Stimulated activated CD8-positive, alpha-beta memory T cell treated with anti-CD3 and anti-CD28 coated beads, Interleukin-4, amount 100 ng/mL, for 1 hour (primary cell): ENCODE measurements around the gene OXNAD1.
A peak's percentile ranks its signal among the peaks of the same experiment; 100 is the strongest.

Experiments
- DNase-seq, 2 donors: peaks; one replicate each; pipeline ENCODE4 v3.0.0-alpha.2; 2020; ENCODE audit warnings: low read depth in 2 of 2, low spot score in 1 of 2

OXNAD1 gene, protein sequence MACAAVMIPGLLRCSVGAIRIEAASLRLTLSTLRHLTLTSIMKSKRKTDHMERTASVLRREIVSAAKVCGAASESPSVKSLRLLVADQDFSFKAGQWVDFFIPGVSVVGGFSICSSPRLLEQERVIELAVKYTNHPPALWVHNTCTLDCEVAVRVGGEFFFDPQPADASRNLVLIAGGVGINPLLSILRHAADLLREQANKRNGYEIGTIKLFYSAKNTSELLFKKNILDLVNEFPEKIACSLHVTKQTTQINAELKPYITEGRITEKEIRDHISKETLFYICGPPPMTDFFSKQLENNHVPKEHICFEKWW

DNA sequence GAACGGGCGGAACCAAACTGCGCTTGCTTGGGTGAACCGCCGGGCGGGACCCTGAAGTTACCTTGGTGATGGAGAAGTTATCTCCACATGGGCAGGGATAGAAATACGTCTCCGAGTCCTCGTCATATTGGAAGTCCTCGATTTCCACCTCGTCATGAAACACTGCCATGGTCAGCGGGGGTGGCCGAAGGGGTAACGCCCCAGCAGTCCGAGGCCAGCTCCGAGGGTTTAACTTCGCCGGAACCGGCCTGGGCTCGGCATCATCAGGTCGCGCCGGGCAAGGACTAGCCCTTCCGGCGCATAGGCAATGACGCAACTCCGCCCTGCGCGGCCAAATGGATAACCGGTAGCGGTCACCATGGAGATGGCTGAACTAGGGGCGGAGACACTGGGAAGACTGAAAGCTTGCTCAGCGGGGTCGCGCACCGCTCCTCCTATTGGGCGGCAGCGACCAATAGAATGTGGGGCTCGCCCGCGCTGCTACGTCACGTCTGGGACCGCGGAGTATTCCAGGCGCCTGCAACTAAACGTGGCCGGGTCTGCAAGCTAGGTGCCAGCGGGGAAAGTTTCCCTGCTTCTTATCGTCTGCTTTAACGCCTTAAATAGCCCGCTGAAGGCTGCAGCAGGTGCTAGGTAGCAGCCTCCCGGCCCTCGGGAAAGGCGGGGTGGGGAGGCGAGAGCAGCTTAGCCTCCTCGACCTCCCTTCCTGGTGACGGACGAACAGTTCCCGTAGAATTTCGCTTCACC, at the start of gene OXNAD1, which contains the start of gene DPH3:
Gene OXNAD1, plus strand, starts transcription at position 505 of the 747 bp plus-strand sequence. CDS start 5,741 bp downstream, outside the sequence.
Gene DPH3, minus strand, starts transcription at position 236 of the 747 bp plus-strand sequence. Its CDS starts 67 bp downstream, at position 169.
- DNase-seq, result peak; percentile 98 to 99

DNA sequence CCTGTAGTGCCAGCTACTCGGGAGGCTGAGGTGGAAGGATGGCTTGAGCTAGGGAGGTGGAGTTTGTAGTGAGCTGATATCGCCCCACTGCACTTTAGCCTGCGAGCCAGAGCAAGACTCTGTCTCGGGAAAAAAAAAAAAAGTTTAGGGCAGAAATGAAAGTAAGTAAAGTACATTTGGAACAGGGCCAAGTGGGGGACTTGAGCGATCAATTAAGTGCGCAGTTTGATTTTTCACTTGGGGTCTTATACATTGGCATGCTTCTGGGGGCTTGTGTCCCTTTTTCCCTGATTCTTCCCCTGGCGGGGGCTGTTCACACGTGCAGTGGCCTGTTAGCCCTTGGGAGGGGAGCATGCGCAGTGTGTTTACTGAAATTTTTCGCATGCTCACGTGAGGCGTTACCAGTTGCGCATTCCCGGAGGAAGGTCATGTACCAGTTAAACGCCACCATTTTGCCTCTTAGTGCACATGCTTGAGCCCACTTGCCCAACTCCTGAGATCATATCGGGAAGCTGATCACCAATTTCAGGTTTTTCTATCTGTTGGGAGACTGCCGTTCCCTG, 48.6 kb upstream of the OXNAD1 start:
- no peak for DNase-seq

DNA sequence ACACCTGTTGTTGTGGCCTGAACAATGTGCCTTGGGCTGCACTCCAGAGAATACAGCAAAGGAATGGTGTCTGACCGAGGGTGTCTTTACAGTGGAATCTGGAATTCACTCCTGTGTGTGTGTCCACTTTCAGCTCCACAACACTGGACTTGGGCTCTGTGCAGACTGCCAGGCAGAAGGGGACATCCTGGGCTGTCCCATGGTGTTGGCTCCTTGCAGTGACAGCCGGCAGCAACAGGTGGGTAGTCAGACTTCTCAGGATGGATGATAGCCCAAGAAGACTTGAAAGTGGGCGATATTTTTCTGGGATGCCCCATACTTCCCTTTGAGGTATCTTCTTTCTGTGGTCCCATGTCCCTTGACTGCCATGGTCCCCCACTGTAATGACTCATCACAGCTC, 45.2 kb upstream of the OXNAD1 start:
- no peak for DNase-seq

DNA sequence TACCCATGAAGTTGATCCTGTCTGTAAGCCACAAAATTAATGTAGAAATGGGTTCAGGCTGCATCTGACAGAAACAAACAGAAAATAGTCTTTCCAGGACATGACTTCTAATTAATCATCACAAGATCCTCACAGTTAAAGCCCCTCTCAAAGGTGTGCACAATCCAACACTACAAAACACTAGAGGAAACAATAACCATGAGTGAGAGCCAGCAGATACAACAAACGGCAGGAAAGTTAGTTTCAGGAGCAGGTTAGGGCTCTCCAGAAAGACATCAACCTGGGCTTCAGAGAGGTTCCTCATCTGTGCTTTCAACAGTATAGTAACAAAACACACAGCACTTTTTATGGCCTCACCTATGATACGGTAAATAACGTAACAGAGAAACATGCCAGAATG, 43.0 kb upstream of the OXNAD1 start:
- no peak for DNase-seq

DNA sequence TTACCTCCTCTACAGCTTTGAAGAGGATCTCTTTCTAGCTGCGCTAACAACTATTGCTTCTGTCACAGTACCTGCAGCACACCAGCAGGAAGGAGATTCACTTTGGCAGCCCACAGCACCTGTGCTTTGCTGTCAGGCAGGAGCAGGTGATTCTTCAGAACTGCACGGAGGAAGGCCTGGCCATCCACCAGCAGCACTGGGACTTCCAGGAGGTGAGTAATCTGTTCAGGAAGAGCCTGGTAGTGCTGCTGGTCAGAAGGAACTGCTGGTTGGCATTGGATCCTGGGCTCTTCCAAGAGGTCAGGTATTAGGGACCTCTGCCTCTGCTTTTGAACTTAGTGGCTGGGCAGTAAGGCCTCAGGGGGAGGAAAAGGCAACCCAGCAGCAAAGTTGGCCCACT, 42.5 kb upstream of the OXNAD1 start:
- no peak for DNase-seq

DNA sequence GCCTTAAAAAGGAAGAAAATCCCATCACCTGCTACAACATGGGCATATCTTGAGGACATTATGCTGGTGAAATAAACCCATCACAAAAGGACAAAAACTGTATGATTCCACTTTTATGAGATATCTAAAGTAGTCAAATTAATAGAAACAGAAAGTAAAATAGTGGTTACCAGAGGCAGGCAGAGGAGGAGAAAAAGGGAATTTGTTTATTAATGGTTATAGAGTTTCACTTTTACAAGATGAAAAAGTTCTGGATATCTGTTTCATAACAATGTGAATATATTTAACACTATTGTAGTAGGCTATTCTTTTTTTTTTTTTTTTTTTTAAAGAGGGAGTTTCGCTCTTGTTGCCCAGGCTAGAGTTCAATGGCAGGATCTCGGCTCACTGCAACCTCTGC, 40.7 kb upstream of the OXNAD1 start:
- DNase-seq, result no peak

DNA sequence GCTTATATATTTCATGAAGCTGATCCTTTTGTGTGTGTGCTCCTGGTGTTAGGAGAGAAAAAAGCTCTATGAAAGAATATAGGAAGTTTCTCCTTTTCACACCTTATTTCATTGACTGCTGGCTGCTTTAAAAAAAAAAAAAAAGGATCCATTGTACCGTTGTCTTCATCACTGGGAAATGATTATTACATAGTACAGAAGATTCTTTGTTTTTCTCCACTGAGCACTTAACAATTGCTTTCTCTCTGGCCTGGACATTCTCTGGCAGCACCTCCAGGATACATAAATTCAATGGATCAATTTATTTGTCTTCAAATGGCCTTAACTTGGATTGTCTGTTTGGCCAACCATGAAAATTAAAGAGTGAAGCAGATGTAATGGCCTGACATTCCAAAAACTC, 37.4 kb upstream of the OXNAD1 start:
- DNase-seq, result no peak

DNA sequence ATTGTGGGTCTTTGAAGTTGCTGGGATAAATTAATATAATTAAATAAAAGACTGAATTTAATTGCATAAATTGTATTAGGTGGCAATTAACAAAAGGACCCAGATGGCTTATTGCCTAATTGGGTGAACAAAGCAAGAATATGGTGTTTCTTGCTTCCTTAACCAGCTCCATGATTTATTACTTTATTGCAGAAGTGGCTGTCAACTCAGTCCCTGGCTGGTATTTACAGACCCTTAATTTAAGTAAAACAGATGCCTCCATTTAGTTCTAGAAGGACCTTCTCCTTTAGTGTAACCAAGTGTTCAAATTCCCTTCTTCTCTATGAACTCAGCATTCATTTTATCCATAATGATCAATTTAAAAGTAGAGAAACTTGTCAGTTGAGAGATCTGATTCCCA, 35.3 kb upstream of the OXNAD1 start:
- DNase-seq, result no peak

DNA sequence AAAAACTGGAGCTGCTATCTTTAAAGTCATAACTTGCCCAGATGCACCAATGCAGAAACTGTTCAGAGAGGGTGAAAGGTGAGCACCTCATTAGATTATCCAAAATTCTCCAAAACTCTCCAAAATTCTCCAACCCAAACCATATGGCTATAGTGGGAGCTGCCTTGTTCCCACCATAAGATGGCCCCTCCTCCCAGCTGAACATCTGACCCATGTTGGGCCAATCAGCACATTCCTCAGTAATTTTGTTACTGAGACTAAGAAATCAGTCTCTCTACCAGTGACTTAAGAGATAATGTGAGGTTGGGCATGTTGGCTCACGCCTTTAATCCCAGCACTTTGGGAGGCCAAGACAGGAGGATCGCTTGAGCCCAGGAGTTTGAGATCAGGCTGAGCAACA, 33.0 kb upstream of the OXNAD1 start:
- DNase-seq, result no peak

DNA sequence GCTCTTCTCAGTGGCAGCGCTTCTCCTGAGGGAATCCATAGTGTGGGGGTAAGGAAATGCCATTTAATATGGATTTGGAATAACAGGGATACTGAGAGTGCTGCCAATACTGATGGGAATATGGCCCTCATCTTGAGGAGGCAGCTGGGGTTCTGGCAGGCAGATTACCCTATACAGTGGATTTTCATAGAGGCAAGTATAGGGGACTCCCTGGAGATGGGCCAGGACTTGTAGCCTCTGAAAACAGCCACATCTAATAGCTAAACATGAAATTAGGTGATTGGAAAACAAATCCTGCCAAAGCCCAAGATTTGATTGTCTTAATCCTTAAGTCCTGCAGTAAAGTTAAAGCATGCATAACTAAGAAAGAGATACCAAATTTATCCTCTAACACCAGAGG, 31.2 kb upstream of the OXNAD1 start:
- DNase-seq, result no peak

DNA sequence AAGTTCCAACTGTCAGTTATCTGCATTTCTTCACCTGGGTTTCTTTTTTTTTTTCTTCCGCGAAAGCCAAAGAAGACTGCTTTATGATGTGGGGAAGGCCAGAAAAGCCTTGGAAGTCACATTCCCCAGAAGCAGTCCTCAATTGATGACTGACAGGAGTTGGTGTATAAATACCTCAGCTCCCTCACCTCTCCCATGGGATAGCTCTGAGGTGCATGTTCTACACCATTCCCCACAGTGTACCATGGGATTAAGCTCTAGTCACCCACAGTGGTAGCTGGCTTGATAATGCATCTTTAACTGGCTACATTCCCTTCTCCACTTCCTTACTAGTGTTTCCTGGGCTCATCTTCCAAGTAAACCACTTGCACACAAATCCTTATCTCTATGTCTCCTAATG, 30.7 kb upstream of the OXNAD1 start:
- no peak for DNase-seq

DNA sequence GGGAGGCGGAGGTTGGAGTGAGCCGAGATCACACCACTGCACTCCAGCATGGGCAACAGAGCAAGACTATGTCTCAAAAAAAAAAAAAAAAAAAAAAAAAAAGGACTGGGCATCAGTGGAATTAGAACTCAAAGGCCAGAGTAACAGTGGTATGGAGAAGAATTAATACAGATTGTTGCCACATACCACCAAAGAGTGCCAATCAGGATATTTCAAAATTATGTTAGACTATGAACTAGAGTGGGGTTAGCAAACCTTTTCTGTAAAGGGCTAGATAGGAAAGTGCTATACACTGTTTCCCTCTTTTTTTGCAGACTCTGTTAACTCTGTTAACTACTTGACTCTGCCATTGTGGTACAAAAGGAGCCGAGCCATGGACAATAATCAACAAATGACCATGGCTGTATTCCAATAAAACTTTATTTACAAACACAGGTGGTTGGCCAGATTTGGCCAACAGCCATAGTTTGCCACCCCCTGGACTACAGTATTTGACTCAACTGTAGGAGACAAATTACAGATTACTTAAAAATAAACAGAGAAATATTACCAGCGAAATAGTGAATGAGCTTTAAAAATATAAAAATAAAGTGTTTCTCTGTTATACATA, 28.9 kb upstream of the OXNAD1 start:
- no peak for DNase-seq

DNA sequence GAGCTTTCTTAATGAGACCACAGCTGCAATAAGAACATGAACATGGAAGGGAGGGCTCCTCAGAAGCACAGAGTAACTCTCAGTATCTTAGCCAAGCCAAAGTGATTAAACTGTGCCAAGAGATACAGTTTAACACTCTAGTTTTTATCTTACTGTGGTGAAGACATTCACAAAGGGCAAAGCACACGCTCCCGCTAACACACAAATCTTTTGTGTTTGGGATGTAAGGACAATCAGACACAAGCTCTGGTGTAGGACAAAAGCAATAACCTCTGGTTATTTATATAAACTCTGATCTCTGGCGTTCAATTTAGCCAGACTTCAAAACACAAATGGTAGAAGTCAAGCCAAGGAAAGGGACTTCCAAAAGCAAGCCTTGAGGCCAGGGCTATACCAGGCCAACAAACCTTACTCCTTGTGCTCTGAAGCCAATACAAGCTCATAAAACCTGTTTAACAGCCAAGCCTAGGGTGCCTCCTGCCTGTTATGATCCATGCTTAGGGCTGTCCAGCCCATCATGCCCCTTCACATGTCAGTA, 28.1 kb upstream of the OXNAD1 start:
- DNase-seq, result no peak

DNA sequence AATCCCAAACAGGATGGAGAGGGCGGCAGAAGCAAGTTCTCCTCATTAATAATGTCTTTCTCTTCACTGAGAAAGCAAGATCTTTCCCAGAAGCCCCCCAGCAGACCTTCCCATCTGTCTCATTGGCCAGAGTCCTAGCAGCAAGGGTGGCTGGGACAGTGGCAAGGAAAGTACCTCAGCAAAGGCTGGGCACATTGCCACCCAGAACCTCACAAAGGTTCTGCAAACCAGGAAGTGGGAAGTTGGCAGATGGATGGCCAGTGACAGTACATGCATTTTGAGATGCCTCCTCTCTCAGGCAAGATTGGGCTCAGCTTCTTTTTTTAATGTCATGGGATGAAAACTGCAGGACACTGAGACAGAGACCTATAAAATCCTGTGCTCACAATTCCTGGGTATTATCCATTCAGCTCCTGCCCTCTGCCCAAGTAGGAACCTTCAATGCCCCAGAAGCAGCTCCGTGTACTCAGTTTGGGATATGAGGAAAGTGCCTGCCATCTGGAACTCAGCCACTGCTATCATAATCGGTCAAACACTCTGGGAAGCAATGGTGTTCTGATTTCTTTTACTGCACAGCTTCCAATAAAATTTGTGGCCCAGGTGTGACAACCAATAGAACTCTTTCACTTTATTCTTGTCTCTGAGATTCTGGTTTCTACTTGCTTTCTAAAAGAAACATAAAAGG, 25.8 kb upstream of the OXNAD1 start:
- no peak for DNase-seq

DNA sequence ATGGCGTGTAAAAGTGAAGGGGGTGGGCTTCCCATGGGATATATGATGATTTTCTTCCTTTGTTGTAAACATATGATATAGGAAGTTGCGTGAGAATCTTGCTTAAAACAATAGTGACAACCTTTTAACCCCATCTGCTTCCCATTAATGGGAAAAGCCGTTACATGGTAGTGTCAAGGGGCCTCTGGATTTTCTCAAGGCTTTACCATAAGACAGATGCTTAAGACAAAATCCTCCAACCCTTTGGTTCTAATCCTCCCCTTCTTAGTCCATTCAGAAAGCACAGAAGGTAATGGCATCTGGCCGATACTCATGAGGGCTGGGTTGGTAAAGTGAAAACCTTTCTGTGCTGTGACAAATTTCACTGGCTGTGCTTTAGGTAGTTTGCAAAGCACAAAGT, 25.2 kb upstream of the OXNAD1 start:
- no peak for DNase-seq

DNA sequence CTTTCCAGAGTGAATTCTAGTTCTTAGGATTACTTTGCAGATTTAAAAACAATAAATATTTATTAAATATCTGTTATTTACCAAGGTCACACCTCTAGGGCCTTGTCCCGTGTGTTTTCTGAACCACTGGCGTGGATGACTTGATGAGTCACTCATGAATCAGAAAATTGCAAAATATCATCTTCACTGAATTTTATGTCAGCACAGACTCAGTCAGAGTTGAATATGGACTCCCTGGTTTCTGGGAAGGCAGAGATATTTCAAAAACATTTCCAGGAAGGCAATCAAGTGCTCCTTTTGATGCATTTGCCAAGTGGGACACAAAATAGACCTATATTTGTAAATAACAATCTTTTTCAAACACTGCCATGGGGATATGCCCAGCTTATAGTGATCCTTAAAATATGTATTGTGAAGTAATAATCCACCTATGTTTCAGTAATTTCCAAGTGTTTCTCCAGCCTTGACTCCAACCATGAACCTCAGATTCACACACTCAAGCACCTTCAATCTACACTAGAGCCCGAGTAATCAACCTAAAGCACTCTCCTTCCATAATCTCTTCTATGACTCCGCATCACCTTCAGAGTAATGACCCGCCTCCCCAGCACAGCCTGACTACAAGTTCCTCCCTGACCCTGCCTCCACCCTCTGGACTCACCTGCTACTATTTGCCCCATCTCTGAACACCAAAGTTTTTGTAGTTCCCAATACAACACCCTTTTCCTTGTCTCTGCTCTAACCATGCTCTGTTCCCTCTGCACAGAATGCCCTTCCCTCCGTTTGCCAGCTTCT, 24.6 kb upstream of the OXNAD1 start:
- no peak for DNase-seq

DNA sequence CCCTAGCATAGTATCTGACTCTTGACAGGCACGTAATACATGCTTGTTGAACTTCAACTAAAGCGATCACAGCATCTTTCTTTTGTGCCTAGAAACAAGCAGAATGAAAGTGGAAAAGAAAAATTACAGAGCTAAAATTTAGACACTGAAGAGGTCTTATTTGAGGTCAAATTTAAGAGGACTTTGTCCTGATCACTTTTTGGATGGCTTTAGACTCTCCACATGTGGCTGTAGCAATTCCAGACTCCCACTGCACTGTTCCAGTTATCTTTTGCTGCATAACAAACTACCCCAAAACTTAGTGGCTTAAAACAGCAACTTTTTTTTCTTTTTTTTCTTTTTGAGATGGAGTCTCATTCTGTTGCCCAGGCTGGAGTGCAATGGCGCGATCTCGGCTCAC, 23.8 kb upstream of the OXNAD1 start:
- no peak for DNase-seq

DNA sequence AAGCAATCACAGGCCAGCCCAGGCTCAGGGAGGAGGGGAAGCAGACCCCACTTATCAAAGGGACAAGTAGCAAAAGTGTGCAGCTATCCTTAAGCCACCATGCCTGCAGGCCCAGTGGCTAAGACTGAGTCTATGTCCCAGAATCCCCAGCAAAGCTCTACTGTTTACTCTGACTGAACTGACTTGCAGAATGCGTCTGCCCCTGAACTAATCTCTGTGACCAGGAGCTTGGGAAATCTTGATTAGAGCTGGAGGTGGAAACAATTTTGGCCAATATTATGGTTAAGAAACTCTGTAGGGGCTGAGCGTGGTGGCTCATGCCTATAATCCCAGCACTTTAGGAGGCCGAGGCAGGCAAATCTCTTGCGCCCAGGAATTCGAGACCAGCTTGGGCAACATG, 22.8 kb upstream of the OXNAD1 start:
- DNase-seq, result no peak

DNA sequence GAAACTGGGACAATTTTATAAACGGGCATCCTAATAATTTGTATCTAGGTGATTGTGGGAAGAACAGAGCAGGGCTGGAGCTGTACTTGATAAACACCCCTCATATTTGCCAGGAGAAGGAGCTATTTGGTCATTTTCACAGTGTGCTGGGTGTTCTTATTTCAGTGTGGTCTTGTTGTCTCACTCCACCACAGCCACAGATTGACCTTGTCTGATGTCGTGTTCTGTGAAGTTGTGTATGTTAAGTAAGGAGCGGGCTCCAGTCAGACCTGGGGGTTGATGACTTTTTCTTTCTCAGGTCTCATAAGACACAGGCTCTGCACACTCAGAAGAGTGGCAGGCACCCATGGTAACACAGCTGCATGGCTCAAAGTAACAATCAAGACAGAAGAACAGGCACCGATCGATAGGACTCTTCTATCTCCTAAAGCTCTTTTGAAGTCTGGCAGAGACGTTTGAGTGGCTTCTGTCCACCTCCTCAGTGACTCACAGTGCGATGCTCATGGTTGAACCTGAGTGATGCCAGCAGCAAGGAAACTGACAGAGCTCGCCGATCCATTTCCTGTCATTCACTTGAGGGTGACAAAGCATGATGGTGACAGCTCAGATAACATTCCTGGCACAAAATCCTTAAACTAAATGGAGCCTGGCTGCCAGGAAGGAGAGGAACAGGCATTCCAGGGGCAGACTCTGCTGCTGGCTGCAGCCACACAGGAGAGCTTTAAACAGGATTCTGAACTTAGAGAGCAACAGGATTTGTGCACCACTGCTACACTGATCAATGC, 21.1 kb upstream of the OXNAD1 start:
- no peak for DNase-seq
